WI38 (cell line): ENCODE measurements around the gene KCNJ4.

ENCODE experiments used
- H3K4me3 ChIP-seq: 2 replicates; pipeline ENCODE4 v1.5.1; 2011; ENCODE audit warnings: low read depth, mild to moderate bottlenecking, control low read depth, low read length
- CTCF ChIP-seq: IDR thresholded peaks from 2 replicates; pipeline ENCODE4 v1.5.1; 2012; ENCODE audit warnings: low read depth, mild to moderate bottlenecking, control low read depth, low read length

The KCNJ4 gene

GRCh38 chr22:38427940-38428339 is 27.1 kb downstream of the KCNJ4 start:
- H3K4me3 ChIP-seq, result no peak overlapping the region
- TF ChIP-seq CTCF, result no peak

- no peak overlapping the region for H3K4me3 ChIP-seq
- no peak for TF ChIP-seq CTCF
Observed at GRCh38 chr22:38427465-38427864, 27.5 kb downstream of the KCNJ4 start.

GRCh38 chr22:38426628-38427027 is 28.4 kb downstream of the KCNJ4 start:
- TF ChIP-seq CTCF, result no peak
- H3K4me3 ChIP-seq, result no peak overlapping the region

GRCh38 chr22:38424525-38425080 is 30.4 kb downstream of the KCNJ4 start:
- H3K4me3 ChIP-seq, result no peak overlapping the region
- TF ChIP-seq CTCF, result no peak

- no peak overlapping the region for H3K4me3 ChIP-seq
- no peak for TF ChIP-seq CTCF
Observed at GRCh38 chr22:38423512-38424503, 31.2 kb downstream of the KCNJ4 start.

GRCh38 chr22:38422611-38423511 is 32.1 kb downstream of the KCNJ4 start:
- no peak for TF ChIP-seq CTCF
- H3K4me3 ChIP-seq, result no peak overlapping the region
